ENCODE data around the gene COPZ2. TPM values are rescaled to one million over a fixed set of nuclear protein-coding genes. Genes with fewer than 3 reads are reported as not detected.
A peak's percentile ranks its signal among the peaks of the same experiment; 100 is the strongest.

Gene COPZ2
- total RNA-seq, 1 donor from 2014 or later: 8.0 TPM

GRCh38 chr17:48051283-48051682, 13.7 kb upstream of the COPZ2 start:
- peak overlapping the region; percentile 83 for H3K4me3 ChIP-seq (ENCODE audit: low read depth, low read length)
- no peak for TF ChIP-seq CTCF (conservative IDR thresholded peaks at IDR 0.05; ENCODE audit: low read depth, low read length)
- DNase-seq (ENCODE audit: low read depth): no peak

- H3K4me3 ChIP-seq (ENCODE audit: low read depth, low read length): peak overlapping the region; percentile 83
- DNase-seq (ENCODE audit: low read depth): no peak
- TF ChIP-seq CTCF (conservative IDR thresholded peaks at IDR 0.05; ENCODE audit: low read depth, low read length): no peak
Observed at GRCh38 chr17:48048384-48049126, 11.0 kb upstream of the COPZ2 start.

GRCh38 chr17:48047741-48048383, 10.3 kb upstream of the COPZ2 start, which contains the start of gene NFE2L1:
Gene NFE2L1, plus strand, starts transcription at chr17:48048359. Its CDS starts 2,760 bp downstream, at chr17:48051119.
- DNase-seq (ENCODE audit: low read depth): peak; percentile 94
- no peak for TF ChIP-seq CTCF (conservative IDR thresholded peaks at IDR 0.05; ENCODE audit: low read depth, low read length)
- H3K4me3 ChIP-seq (ENCODE audit: low read depth, low read length): peak within 1 kb of the TSS; percentile 91

GRCh38 chr17:48047113-48047740, 9.6 kb upstream of the COPZ2 start:
- H3K4me3 ChIP-seq (ENCODE audit: low read depth, low read length): peak overlapping the region; percentile 91
- TF ChIP-seq CTCF (conservative IDR thresholded peaks at IDR 0.05; ENCODE audit: low read depth, low read length): no peak
- no peak for DNase-seq (ENCODE audit: low read depth)

GRCh38 chr17:48046296-48046695, 8.7 kb upstream of the COPZ2 start:
- TF ChIP-seq CTCF (conservative IDR thresholded peaks at IDR 0.05; ENCODE audit: low read depth, low read length): no peak
- H3K4me3 ChIP-seq (ENCODE audit: low read depth, low read length): peak overlapping the region; percentile 91
- no peak for DNase-seq (ENCODE audit: low read depth)

GRCh38 chr17:48045316-48046001, 7.9 kb upstream of the COPZ2 start:
- no peak for TF ChIP-seq CTCF (conservative IDR thresholded peaks at IDR 0.05; ENCODE audit: low read depth, low read length)
- DNase-seq (ENCODE audit: low read depth): no peak
- H3K4me3 ChIP-seq (ENCODE audit: low read depth, low read length): no peak overlapping the region

All from epithelial cell of proximal tubule (primary cell).